A673 (cell line): Measurements from ENCODE around the gene ZDHHC20. TPM values are rescaled to one million over a fixed set of nuclear protein-coding genes. Genes with fewer than 3 reads are reported as not detected.

ENCODE experiments used
- BruUV-seq: library from RNA; stranded (reverse); fragments of 400-500 nt; replicated peaks from 2 replicates; lab custom pipeline; 2021; lab: Mats Ljungman, UMichigan
- CTCF ChIA-PET: fragments of 300-600 bp; sonication (Branson Sonifier 250); formaldehyde crosslinking; loops from one replicate; lab custom pipeline; 2022; ENCODE audit warnings: antibody characterized with exemption; lab: Charles Lee
- POLR2A ChIA-PET: fragments of 300-600 bp; sonication (Branson Sonifier 250); formaldehyde crosslinking; loops from one replicate; lab custom pipeline; 2022; ENCODE audit warnings: antibody characterized with exemption; ENCODE audit not compliant: low non-redundant PET; lab: Charles Lee
- DNase-seq: peaks from one replicate; pipeline ENCODE4 v3.0.0-alpha.2; 2015; ENCODE audit warnings: low spot score
- H3K27ac ChIP-seq: fragments of 200-600 bp; sonication (generic); 2 replicates; pipeline ENCODE4 v1.5.1; 2016; ENCODE audit warnings: mixed run types, low read depth, mild to moderate bottlenecking, mixed read lengths, antibody characterized with exemption, low read length; ENCODE audit not compliant: poor library complexity, severe bottlenecking
- H3K27me3 ChIP-seq: fragments of 200-600 bp; sonication (generic); replicated peaks from 2 replicates; pipeline ENCODE4 v1.6.1; 2017; ENCODE audit warnings: mixed run types, low read depth, mild to moderate bottlenecking, mixed read lengths, antibody characterized with exemption, low read length; ENCODE audit not compliant: insufficient read depth, poor library complexity
- H3K36me3 ChIP-seq: fragments of 200-600 bp; sonication (generic); 2 replicates; pipeline ENCODE4 v1.6.1; 2016; ENCODE audit warnings: mixed run types, mild to moderate bottlenecking, mixed read lengths, antibody characterized with exemption, low read length; ENCODE audit not compliant: insufficient read depth, poor library complexity, severe bottlenecking
- H3K4me1 ChIP-seq: fragments of 200-600 bp; sonication (generic); 2 replicates; pipeline ENCODE4 v1.6.1; 2017; ENCODE audit warnings: mixed run types, mild to moderate bottlenecking, mixed read lengths, antibody characterized with exemption, low read length; ENCODE audit not compliant: insufficient read depth, poor library complexity, severe bottlenecking
- H3K4me3 ChIP-seq: fragments of 200-600 bp; sonication (generic); 2 replicates; pipeline ENCODE4 v1.5.1; 2016; ENCODE audit warnings: low read depth, mixed run types, mild to moderate bottlenecking, mixed read lengths, low read length; ENCODE audit not compliant: poor library complexity, severe bottlenecking
- H3K9me3 ChIP-seq: fragments of 200-600 bp; sonication (generic); 2 replicates; pipeline ENCODE4 v1.6.1; 2016; ENCODE audit warnings: mixed run types, low read depth, mild to moderate bottlenecking, mixed read lengths, antibody characterized with exemption, low read length; ENCODE audit not compliant: poor library complexity, severe bottlenecking
- EZH2 ChIP-seq: fragments of 200-600 bp; sonication (generic); IDR thresholded peaks from 2 replicates; pipeline ENCODE4 v1.6.1; 2017; ENCODE audit warnings: borderline replicate concordance, low read depth, mild to moderate bottlenecking, mixed read lengths, antibody characterized with exemption, low read length; ENCODE audit not compliant: poor library complexity, severe bottlenecking
- intact Hi-C: fragments of 100-400 bp; cut with micrococcal nuclease; formaldehyde crosslinking; loops from one replicate; pipeline ENCODE4 v1.10.0; 2022; ENCODE audit not compliant: unreplicated experiment
- total RNA-seq: library from RNA; stranded (reverse); gene quantifications from 2 replicates; pipeline ENCODE4 v1.2.3, GENCODE V29; 2021
- TF ChIP-seq, protein P1 (sequence below): fragments of 300-800, 200-600 bp; sonication (generic); conservative IDR thresholded peaks from 2 replicates; pipeline ENCODE4 v1.5.1; 2017; ENCODE audit warnings: low read depth, mild to moderate bottlenecking, antibody characterized with exemption, low read length, moderate library complexity, mixed read lengths

Gene ZDHHC20
- total RNA-seq, 1 experiment from 2014 or later: 98.9 TPM

- no peaks in the 10 kb centered on the region for H3K27me3 ChIP-seq
- no peak for TF ChIP-seq EZH2
- TF ChIP-seq, protein P1, sequence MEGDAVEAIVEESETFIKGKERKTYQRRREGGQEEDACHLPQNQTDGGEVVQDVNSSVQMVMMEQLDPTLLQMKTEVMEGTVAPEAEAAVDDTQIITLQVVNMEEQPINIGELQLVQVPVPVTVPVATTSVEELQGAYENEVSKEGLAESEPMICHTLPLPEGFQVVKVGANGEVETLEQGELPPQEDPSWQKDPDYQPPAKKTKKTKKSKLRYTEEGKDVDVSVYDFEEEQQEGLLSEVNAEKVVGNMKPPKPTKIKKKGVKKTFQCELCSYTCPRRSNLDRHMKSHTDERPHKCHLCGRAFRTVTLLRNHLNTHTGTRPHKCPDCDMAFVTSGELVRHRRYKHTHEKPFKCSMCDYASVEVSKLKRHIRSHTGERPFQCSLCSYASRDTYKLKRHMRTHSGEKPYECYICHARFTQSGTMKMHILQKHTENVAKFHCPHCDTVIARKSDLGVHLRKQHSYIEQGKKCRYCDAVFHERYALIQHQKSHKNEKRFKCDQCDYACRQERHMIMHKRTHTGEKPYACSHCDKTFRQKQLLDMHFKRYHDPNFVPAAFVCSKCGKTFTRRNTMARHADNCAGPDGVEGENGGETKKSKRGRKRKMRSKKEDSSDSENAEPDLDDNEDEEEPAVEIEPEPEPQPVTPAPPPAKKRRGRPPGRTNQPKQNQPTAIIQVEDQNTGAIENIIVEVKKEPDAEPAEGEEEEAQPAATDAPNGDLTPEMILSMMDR: no peak
- BruUV-seq: no TSS peak
- H3K9me3 ChIP-seq: no peaks in the 10 kb centered on the region
- intact Hi-C loops: no loop called here
- ChIA-PET POLR2A (no interaction called here), CTCF (no interaction called here)
- H3K36me3 ChIP-seq: no peaks in the 10 kb centered on the region
- no peak overlapping the region for H3K4me3 ChIP-seq
- no peak for DNase-seq
- H3K4me1 ChIP-seq: no peaks in the 10 kb centered on the region
- no peak overlapping the region for H3K27ac ChIP-seq
Observed at GRCh38 chr13:21330126-21330861, 128.8 kb downstream of the ZDHHC20 start.

GRCh38 chr13:21328836-21329477 lies 130.1 kb downstream of the ZDHHC20 start:
- Histone ChIP-seq H3K27ac (no peak overlapping the region), H3K4me1 (no peaks in the 10 kb centered on the region), H3K27me3 (no peaks in the 10 kb centered on the region), H3K9me3 (no peaks in the 10 kb centered on the region), H3K36me3 (no peaks in the 10 kb centered on the region), H3K4me3 (no peak overlapping the region)
- ChIA-PET POLR2A (no interaction called here), CTCF (no interaction called here)
- intact Hi-C loops: no loop called here
- no TSS peak for BruUV-seq
- no peak for TF ChIP-seq EZH2
- TF ChIP-seq, protein P1: no peak
- no peak for DNase-seq

- no TSS peak for BruUV-seq
- Histone ChIP-seq H3K4me3 (no peak overlapping the region), H3K9me3 (no peaks in the 10 kb centered on the region), H3K27me3 (no peaks in the 10 kb centered on the region), H3K27ac (no peak overlapping the region), H3K4me1 (no peaks in the 10 kb centered on the region), H3K36me3 (no peaks in the 10 kb centered on the region)
- ChIA-PET POLR2A (interaction anchor here (0.5 kb wide), 1 partner anchor 366 kb away, joined by 4 read pairs; no protein-coding TSS in a partner anchor), CTCF (no interaction called here)
- no peak for DNase-seq
- TF ChIP-seq EZH2: no peak
- TF ChIP-seq, protein P1: no peak
- intact Hi-C loops: no loop called here
Observed at GRCh38 chr13:21328201-21328600, 130.9 kb downstream of the ZDHHC20 start.
